Hippocampal formation (tissue), 2 donors: ENCODE results near the gene SPRTN.

Experiments
- DNase-seq, 2 donors: peaks; one replicate each; lab custom pipeline; 2025; lab: John Stamatoyannopoulos, UW

Gene SPRTN

GRCh38 chr1:231376875-231377549 lies 38.9 kb downstream of the SPRTN start:
- no peak for DNase-seq

DNA sequence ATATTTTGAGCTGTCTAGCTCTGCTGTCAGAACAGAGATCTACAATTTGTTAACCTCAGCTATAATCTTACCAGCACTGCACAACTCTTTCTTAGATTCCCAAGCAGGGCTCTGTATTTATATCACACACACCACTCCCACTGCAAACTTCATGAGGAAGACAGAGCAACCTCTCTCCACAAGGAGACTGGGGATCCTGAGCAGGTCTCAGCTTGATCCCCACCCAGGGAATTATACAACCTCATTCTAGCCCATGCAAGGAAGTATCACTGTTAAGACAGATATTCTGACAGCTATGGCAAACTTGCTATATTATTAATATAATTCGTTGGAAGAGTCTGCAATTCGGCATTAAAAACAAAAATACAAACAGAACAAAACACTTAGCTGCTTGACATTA lies 43.6 kb downstream of the SPRTN start:
- no peak for DNase-seq

- no peak for DNase-seq
Observed at GRCh38 chr1:231382426-231382825, 44.3 kb downstream of the SPRTN start.

DNA sequence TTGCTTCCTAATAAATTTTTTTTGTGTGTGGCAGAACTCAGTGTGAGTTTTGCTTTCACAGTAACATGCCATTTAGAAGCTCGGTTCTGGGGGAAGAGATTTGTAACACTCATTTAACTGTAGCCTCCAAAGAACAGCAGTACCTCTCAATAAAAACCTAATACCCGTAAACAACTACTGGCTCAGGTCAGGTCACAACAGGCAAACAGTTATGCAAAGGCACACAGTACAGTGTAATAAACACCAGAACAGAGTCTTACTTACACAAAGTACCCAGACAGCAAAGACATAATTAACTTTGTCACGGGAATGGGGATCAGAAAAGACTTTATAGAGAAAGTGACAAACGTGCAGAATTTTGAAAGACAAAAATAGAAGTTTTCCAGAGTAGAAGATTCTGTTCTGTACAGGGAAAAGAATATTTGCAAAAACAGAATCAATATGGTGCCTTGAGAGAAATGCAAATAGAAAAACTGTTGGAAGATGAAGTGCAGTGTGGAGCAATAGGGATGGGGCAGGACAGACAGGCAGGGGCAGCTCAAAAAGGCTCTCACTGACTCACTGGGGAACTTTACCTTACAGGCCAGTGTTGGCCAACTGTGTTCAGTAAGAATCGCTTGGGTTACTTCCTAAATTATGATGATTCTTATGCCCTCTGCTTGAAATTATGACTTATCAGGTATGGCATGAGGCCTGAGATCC lies 45.2 kb downstream of the SPRTN start:
- no peak for DNase-seq

DNA sequence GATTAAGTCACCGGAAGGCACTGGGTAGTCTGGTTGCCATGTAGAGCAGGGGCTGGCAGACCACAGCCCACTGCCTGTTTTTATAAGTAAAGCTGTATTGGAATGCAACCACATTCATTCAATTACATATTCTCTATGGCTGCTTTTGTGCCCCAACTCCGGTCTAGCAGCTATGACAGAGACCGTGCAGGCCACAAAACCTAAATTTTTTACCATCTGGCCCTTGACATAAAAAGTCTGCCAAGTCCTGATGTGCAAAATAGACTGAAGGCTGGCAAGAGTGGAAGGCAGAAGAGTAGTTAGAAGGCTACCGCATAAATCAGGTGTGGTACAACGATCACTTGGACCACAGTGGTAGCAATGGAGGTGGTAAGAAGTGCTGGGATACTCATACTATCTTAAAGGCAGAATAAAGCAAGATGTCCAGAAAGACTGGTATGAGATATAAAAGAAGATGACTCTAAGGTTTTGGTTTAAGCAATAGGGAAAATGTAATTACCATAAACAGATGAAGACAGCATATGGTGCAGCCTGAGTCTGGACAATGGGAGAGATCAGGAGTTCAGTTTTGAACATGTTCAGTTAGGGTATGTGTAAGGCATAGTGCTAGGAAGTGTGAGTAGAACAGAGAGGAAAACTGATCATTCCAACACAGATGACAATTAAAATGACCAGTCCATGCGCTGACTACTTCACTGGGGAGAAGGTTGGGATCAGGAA lies 46.8 kb downstream of the SPRTN start:
- DNase-seq: no peak

DNA sequence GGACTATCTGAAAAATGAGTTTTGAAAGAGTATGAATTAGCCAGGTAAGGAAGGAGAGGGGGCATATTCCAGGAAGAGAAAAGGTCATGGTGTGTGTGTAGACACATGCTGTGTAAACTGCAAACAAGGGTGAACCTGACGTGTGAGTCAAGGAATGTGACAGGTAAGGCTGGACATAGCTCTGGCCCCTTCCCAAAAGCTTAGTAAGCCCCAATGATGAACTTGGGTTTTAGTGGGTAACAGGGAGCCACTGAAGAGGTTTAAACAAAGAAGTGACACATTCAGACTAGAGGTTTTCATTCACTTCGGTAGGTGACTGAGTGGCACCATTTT lies 47.3 kb downstream of the SPRTN start:
- no peak for DNase-seq

- no peak for DNase-seq
Observed at GRCh38 chr1:231386466-231386865, 48.4 kb downstream of the SPRTN start.

DNA sequence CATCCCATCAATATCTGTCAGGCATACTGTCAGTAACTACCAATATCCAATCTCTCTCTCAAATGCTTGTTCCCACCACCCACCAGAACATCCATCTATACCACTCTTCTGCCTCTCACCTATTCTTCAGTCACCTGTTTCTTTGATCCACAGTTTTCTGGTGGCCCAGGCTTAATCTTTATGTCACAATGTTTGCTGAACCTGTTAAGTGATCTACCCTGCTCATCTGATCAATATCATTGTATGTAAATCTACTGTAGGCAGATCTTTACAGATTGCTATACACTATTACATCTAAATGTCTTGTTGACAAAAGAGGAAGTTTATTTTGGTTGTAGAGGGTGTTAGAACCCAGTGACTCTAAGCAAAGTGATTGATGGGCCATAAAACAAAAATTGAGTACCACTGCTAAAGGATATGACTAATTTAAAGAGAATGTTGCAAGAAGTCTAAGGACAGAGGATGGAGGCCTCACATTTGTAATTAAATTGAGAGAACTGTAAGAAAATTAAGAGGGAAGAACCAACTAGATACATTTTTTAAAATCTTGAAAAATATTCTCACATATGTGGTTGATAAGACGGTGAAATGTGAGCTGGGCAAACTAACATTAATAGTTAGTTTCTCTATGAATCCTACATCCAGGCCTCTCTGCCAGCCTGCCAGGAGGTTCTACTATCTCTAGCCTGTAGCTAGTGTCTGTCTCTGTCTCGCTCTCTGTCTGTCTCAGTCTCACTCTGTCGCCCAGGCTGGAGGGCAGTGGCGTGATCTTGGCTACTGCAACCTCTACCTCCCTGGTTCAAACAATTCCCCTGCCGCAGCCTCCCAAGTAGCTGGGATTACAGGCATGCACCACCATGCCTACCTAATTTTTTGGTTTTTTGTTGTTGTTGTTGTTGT lies 49.9 kb downstream of the SPRTN start:
- DNase-seq: no peak

GRCh38 chr1:231390071-231390470 lies 52.0 kb downstream of the SPRTN start:
- DNase-seq: no peak

GRCh38 chr1:231392389-231393131 lies 54.5 kb downstream of the SPRTN start:
- no peak for DNase-seq

- DNase-seq: no peak
Observed at GRCh38 chr1:231393668-231394067, 55.6 kb downstream of the SPRTN start.

DNA sequence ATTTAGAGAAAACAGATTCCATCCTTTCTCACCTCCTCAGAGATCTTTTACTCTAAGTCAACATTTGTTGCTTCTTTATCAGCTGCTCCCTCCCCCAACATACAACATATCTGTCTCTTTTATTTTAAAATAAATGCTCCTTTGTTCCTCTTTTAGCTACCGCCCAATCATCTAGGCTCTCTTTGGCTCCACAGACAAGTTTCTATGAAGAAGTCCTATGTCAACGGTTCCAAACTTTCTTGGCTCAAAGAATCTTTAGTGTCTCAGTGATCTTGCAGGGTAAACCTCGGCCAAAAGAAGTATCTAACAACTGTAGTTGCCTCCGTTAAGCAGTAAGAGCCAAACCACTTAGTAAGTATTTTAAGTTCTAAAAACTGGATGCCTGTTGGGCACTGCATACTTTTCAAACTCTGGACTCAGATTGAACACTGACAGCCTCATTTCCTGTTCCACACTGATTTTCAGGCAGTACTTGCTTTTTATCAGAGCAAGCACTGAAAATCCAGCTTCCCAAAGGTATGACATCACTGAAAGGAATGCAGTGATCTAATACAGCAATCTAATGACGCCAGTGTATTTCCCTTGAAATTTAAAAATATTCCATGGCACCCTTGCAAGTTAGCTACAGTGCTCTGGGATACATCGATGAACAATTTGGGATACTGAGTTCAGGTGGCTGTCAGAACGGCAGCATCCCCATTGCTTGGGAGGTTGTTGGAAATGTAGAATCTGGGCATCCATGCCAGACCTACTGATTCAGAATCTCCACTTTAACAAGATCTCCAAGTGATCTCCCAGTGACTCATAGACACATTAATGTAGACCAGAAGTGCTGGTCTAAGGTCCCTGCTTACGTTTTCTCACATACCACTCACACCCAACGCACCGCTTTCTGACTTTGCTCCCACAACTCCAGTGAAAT lies 57.2 kb downstream of the SPRTN start:
- DNase-seq: no peak

DNA sequence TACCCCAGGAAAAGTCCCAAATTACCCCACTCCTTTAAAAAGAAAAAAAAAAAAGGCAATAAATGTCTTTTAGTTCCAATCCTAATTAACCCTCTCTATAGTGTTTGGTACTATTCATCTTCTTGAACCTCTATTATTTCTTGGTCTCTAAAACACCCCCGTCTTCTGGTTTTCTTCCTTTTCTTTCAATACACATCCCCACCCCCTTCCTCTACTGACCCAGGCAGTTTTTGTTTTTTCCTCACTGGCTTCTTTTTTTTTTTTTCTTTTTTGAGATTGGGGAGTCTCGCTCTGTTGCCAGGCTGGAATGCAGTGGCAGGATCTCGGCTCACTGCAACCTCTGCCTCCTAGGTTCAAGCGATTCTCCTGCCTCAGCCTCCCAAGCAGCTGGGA lies 57.9 kb downstream of the SPRTN start:
- no peak for DNase-seq

DNA sequence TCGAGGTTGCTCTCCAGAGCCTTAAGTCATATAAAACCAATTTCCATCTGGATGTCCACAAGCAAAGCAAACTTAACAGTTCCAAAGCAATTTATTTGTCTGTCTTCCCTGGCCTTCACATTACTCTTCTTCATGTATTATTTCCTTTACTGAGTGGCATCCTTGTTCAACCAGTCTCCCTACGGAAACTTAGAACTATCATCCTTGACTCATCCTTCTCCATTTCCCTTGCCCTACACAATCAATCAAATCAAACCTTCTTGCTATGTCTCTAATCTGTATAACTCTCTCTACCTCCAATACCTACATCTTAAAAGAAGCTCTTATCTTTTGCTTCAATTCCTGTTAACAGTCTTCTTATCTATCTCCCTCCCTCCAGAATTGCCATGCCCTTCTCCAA lies 58.5 kb downstream of the SPRTN start:
- DNase-seq: no peak

DNA sequence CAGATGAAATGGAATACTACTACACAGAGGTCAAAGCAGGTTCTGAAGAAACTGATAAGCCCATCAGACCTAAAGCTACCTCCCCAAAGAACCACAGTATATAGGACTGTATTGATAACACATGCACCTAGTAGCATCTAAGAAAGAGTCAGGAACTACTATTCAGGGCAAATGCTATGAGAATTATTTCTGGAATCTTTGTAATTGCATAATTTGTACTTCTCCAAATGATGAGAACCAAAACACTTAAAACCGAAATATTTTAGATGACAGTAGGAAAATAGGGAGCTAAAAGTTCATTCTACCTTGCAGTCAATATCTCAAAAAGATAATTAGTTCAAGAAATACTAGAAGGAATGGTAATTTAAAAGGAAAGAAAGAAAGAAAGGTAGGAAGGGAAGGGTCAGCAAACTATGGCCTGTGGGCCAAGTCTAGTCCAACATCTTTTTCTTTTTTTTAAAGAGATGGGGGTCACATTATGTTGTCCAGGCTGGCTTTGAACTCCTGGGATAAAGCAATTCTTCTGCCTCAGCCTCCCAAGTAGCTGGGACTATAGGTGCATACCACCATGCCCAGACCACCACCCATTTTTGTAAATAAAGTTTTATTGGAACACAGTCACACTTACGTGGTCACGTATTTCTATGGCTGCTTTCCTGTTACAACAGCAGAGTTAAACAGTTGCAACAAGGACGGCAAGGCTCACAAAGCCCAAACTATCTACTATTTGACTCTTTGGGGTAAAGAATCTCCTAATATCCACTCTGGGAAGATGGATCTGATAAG lies 60.0 kb downstream of the SPRTN start:
- no peak for DNase-seq

DNA sequence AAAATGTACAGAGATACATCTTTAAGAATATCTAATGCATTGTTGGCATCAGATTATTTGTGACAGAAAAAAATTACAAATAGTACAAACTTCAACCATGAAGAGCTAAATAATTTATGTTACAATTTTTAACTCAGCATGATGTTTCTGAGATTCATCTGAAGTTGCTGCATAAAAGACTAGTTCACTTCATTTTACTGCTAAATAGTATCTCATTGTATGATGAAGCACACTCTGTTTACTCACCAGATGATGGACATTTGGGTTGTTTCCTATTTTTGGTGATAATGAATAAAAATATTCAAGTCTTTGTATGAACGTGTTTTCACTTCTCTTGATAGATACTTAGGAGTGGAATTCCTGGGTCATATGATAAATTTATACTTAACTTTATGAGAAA lies 63.4 kb downstream of the SPRTN start:
- DNase-seq: no peak

DNA sequence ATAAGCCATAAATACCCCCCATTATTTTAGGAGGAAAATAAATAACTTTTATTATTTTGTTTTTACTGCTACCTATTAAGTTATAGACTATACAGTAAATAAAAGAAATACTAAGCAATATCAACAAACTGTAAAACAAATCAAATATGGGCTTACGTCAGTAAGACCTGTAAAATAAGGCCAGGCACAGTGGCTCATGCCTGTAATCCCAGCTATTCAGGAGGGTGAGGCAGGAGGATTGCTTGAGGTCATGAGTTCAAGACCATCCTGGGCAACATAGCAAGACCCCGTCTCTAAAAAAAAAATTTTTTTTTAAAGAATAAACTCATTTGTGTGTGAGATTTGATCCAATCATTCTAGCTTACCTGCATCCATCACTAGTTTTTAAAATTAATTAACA lies 66.2 kb downstream of the SPRTN start:
- no peak for DNase-seq
